Esophagus squamous epithelium (tissue), 4 donors: Measurements from ENCODE around the gene PYGL.

Source experiments
- CTCF ChIP-seq, 6 experiments: fragments of 450-650 bp in 4 of 6; fragments of 200-600 bp in 2 of 6; sonication (generic) in 2 of 6; IDR thresholded peaks; one replicate each; pipeline ENCODE4 v1.5.1; 2016 to 2019; ENCODE audit warnings: antibody characterized with exemption in 6 of 6, mild to moderate bottlenecking in 4 of 6, moderate library complexity in 4 of 6
- POLR2A ChIP-seq, 4 donors: fragments of 450-650 bp; IDR thresholded peaks; one replicate each; pipeline ENCODE4 v1.6.1; 2017; ENCODE audit warnings: antibody characterized with exemption in 4 of 4, mild to moderate bottlenecking in 4 of 4, moderate library complexity in 3 of 4

DNA sequence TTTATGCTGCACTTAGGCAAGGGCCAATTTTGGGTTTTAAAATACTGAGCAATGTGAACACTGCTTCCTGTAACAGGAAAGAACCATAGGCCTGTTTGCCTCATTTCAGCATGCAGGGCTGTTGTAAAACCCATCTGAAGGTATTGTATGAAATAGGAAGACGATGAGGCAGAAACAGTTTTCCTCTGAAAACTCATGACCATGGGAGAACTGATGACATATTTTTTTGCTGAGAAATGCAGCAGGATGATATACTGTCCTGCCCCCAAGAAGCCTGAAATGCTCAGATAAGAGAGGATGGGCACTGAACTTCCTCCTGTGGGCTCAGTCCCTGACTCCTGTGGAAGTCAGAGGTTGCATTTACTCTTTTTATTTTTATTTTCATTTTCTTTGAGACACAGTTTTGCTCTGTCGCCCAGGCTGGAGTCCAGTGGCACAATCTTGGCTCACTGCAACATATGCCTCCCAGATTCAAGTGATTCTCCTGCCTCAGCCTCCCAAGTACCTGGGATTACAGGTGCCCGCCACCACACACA is 17.4 kb downstream of the PYGL start:
- TF ChIP-seq CTCF (IDR thresholded peaks at IDR 0.05) (no peak), POLR2A (IDR thresholded peaks at IDR 0.05) (no peak)
